Activated naive CD8-positive, alpha-beta T cell treated with anti-CD3 and anti-CD28 coated beads, Interleukin-2, amount 50 U/mL, for 16 hours (primary cell): ENCODE measurements around the gene CD55.
"Not testable (repeated sequence)": the region's sequence is repeated elsewhere in the genome, so short reads cannot be mapped to it uniquely, and the experiment has no call there.

Experiments
- DNase-seq: peaks from one replicate; pipeline ENCODE4 v3.0.0-alpha.2; 2020; ENCODE audit warnings: low read depth, low spot score

The CD55 gene

GRCh38 chr1:207305489-207305873 lies 16.0 kb upstream of the CD55 start:
- DNase-seq = no peak

- no peak for DNase-seq
Measured at GRCh38 chr1:207306023-207306422, 15.5 kb upstream of the CD55 start.

GRCh38 chr1:207306603-207307002 lies 14.9 kb upstream of the CD55 start:
- DNase-seq = no peak

GRCh38 chr1:207308451-207309190 lies 12.9 kb upstream of the CD55 start:
- DNase-seq = no peak

GRCh38 chr1:207309745-207310273 lies 11.7 kb upstream of the CD55 start:
- no peak for DNase-seq

- no peak for DNase-seq
Measured at GRCh38 chr1:207311888-207312603, 9.4 kb upstream of the CD55 start.

GRCh38 chr1:207312604-207312920 lies 8.9 kb upstream of the CD55 start:
- DNase-seq = no peak

GRCh38 chr1:207313131-207313530 lies 8.3 kb upstream of the CD55 start:
- DNase-seq = no peak

GRCh38 chr1:207314816-207315215 lies 6.7 kb upstream of the CD55 start:
- no peak for DNase-seq

GRCh38 chr1:207315435-207315834 lies 6.0 kb upstream of the CD55 start:
- DNase-seq = no peak

GRCh38 chr1:207316141-207316540 lies 5.3 kb upstream of the CD55 start:
- DNase-seq = no peak

- DNase-seq = no peak
Measured at GRCh38 chr1:207316622-207317391, 4.7 kb upstream of the CD55 start.

GRCh38 chr1:207317561-207317960 lies 3.9 kb upstream of the CD55 start:
- DNase-seq = no peak

- DNase-seq = no peak
Measured at GRCh38 chr1:207318072-207318619, 3.3 kb upstream of the CD55 start.

GRCh38 chr1:207319199-207319598 lies 2.3 kb upstream of the CD55 start:
- no peak for DNase-seq

GRCh38 chr1:207320105-207320504 lies 1.4 kb upstream of the CD55 start:
- not testable (repeated sequence) for DNase-seq

- DNase-seq = peak; percentile 15
Measured at GRCh38 chr1:207321790-207322645, 540 bp downstream of the CD55 start.

GRCh38 chr1:207323425-207324225 lies 2.1 kb downstream of the CD55 start:
- no peak for DNase-seq

- no peak for DNase-seq
Measured at GRCh38 chr1:207328004-207328403, 6.5 kb downstream of the CD55 start.

- DNase-seq = no peak
Measured at GRCh38 chr1:207328908-207329440, 7.5 kb downstream of the CD55 start.
